Keratinocyte (primary cell): ENCODE results near the gene PTGDS. TPM values are rescaled to one million over a fixed set of nuclear protein-coding genes. Genes with fewer than 3 reads are reported as not detected.

Experiments used
- DNase-seq: peaks from one replicate; pipeline ENCODE4 v3.0.0-alpha.2; 2011; ENCODE audit warnings: low read depth, missing footprints, low spot score
- FAIRE-seq: peaks from 2 replicates; lab custom pipeline; 2011; peaks lifted over from hg19 to GRCh38; lab: Jason Lieb, UNC
- H2AFZ ChIP-seq: 2 replicates; pipeline ENCODE4 v1.6.0; 2012; ENCODE audit warnings: low read length, control low read depth, inconsistent platforms; ENCODE audit not compliant: control insufficient read depth
- H3K27ac ChIP-seq: 2 replicates; pipeline ENCODE4 v1.5.1; 2011; ENCODE audit warnings: low read length; ENCODE audit not compliant: control insufficient read depth, insufficient read depth
- H3K27me3 ChIP-seq: 3 replicates; pipeline ENCODE4 v1.6.0; 2011; ENCODE audit warnings: low read length; ENCODE audit not compliant: control insufficient read depth, insufficient read depth; ENCODE audit errors: extremely low read depth
- H3K36me3 ChIP-seq, 2 experiments: 2 replicates in 1 of 2; 3 replicates in 1 of 2; pipeline ENCODE4 v1.5.1; 2011; ENCODE audit warnings: low read length in 2 of 2, mild to moderate bottlenecking in 1 of 2; ENCODE audit not compliant: control insufficient read depth in 2 of 2, insufficient read depth in 2 of 2; ENCODE audit errors: extremely low read depth in 1 of 2
- H3K4me1 ChIP-seq: 3 replicates; pipeline ENCODE4 v1.5.1; 2011; ENCODE audit warnings: low read length; ENCODE audit not compliant: control insufficient read depth, insufficient read depth; ENCODE audit errors: extremely low read depth
- H3K4me2 ChIP-seq: 3 replicates; pipeline ENCODE4 v1.6.0; 2011; ENCODE audit warnings: low read depth, low read length; ENCODE audit not compliant: control insufficient read depth, insufficient read depth; ENCODE audit errors: extremely low read depth
- H3K4me3 ChIP-seq, 3 experiments: fragments of 200-600 bp in 1 of 3; sonication (generic) in 1 of 3; 2 replicates in 2 of 3; 3 replicates in 1 of 3; pipeline ENCODE4 v1.5.1; 2011 to 2016; ENCODE audit warnings: low read length in 3 of 3, mild to moderate bottlenecking in 3 of 3, control low read depth in 2 of 3, inconsistent platforms in 1 of 3, low read depth in 1 of 3, mixed read lengths in 1 of 3, mixed run types in 1 of 3, moderate library complexity in 1 of 3; ENCODE audit not compliant: control insufficient read depth in 2 of 3, insufficient read depth in 2 of 3; ENCODE audit errors: extremely low read depth in 1 of 3
- H3K79me2 ChIP-seq: 2 replicates; pipeline ENCODE4 v1.6.0; 2012; ENCODE audit warnings: low read length; ENCODE audit not compliant: control insufficient read depth, insufficient read depth
- H3K9ac ChIP-seq: 3 replicates; pipeline ENCODE4 v1.6.0; 2011; ENCODE audit warnings: low read length; ENCODE audit not compliant: control insufficient read depth, insufficient read depth; ENCODE audit errors: extremely low read depth
- H3K9me1 ChIP-seq: 3 replicates; pipeline ENCODE4 v1.6.0; 2011; ENCODE audit warnings: low read length; ENCODE audit not compliant: control insufficient read depth, insufficient read depth; ENCODE audit errors: extremely low read depth
- H3K9me3 ChIP-seq: 2 replicates; pipeline ENCODE4 v1.5.1; 2012; ENCODE audit warnings: low read depth, low read length; ENCODE audit not compliant: control insufficient read depth
- H4K20me1 ChIP-seq: 3 replicates; pipeline ENCODE4 v1.6.0; 2011; ENCODE audit warnings: low read length; ENCODE audit not compliant: control insufficient read depth, insufficient read depth; ENCODE audit errors: extremely low read depth
- EZH2 ChIP-seq: IDR thresholded peaks from one replicate; pipeline ENCODE4 v1.6.1; 2012; ENCODE audit warnings: inconsistent platforms, mild to moderate bottlenecking, low read length, moderate library complexity
- dilution Hi-C: fragments of 300-500 bp; cut with MboI; formaldehyde crosslinking; loops from one replicate; pipeline ENCODE4 v1.7.0; 2020; ENCODE audit warnings: low sequenced_read_pairs; ENCODE audit not compliant: extremely low pct_ligation_motif_present
- polyA plus RNA-seq, 5 experiments: library from polyadenylated mRNA; depleted of rRNA in 3 of 5; stranded (reverse) in 3 of 5; stranded (forward) in 1 of 5; unstranded in 1 of 5; fragments of >200 nt; gene quantifications; 1 replicate in 1 of 5; 2 replicates in 3 of 5; 3 replicates in 1 of 5; pipeline versions ENCODE4 v1.2.1 to v1.2.3, GENCODE V29; 2011 to 2012; ENCODE audit warnings: missing spikeins in 2 of 5, low read depth in 1 of 5, low replicate concordance in 1 of 5
- TF ChIP-seq, protein P1 (sequence below), 3 experiments: IDR thresholded peaks in 1 of 3; conservative IDR thresholded peaks in 1 of 3; optimal IDR thresholded peaks in 1 of 3; 2 replicates in 2 of 3; 3 replicates in 1 of 3; pipeline versions ENCODE3 to v1.5.1; 2011; ENCODE audit warnings: low read length in 3 of 3, mild to moderate bottlenecking in 3 of 3, moderate library complexity in 2 of 3, control low read depth in 1 of 3, inconsistent platforms in 1 of 3; ENCODE audit not compliant: insufficient read depth in 2 of 3; ENCODE audit errors: extremely low read depth in 1 of 3

PTGDS gene
- polyA plus RNA-seq, 1 donor (not counting 4 experiments of a cell fraction or from before 2014, with no cell fraction given) = not detected

DNA sequence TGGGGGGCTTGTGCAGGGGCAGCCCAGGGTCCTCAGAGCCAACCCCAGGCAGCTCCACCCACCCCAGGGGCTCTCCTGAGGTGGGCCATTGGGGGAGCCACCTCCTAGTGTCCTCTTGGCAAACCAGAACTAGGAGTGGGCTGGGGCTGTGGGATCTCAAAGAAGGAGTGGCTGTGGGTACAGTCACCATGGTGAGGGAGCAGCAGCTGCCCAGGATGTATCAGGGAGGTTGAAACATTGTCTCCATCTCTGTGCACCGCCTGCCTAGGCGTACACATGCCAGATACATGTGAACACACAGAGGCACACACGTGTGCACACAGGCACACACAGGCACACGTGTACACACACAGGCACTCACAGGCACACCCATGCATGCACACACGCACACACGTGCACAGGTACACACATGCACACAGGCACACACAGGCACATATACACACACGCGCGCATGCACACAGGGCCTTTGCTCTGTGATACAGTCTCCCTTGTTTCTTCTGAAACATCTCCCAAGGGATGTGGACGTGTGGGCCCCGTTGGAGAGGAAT lies 14.5 kb upstream of the PTGDS start:
- Histone ChIP-seq H4K20me1 (no peaks in the 10 kb centered on the region), H3K9ac (no peak overlapping the region), H3K4me1 (peaks cover 8% of the 10 kb centered on the region), H3K9me1 (no peaks in the 10 kb centered on the region), H3K4me2 (no peak overlapping the region), H3K9me3 (no peaks in the 10 kb centered on the region), H3K27me3 (peaks cover 5% of the 10 kb centered on the region), H3K27ac (no peak overlapping the region), H3K79me2 (no peaks in the 10 kb centered on the region), H3K4me3 (no peak overlapping the region), H2AFZ (no peak overlapping the region), H3K36me3 (no peaks in the 10 kb centered on the region)
- dilution Hi-C loops = no loop called here
- FAIRE-seq (no peak), DNase-seq (no peak)
- TF ChIP-seq, protein P1, sequence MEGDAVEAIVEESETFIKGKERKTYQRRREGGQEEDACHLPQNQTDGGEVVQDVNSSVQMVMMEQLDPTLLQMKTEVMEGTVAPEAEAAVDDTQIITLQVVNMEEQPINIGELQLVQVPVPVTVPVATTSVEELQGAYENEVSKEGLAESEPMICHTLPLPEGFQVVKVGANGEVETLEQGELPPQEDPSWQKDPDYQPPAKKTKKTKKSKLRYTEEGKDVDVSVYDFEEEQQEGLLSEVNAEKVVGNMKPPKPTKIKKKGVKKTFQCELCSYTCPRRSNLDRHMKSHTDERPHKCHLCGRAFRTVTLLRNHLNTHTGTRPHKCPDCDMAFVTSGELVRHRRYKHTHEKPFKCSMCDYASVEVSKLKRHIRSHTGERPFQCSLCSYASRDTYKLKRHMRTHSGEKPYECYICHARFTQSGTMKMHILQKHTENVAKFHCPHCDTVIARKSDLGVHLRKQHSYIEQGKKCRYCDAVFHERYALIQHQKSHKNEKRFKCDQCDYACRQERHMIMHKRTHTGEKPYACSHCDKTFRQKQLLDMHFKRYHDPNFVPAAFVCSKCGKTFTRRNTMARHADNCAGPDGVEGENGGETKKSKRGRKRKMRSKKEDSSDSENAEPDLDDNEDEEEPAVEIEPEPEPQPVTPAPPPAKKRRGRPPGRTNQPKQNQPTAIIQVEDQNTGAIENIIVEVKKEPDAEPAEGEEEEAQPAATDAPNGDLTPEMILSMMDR (optimal IDR thresholded peaks at IDR 0.05 in 1 of 3, IDR thresholded peaks at IDR 0.05 in 1 of 3, conservative IDR thresholded peaks at IDR 0.05 in 1 of 3; ENCODE audit: extremely low read depth in 1 of 3, insufficient read depth in 2 of 3, low read length in 3 of 3) = no peak
- TF ChIP-seq EZH2 = no peak

DNA sequence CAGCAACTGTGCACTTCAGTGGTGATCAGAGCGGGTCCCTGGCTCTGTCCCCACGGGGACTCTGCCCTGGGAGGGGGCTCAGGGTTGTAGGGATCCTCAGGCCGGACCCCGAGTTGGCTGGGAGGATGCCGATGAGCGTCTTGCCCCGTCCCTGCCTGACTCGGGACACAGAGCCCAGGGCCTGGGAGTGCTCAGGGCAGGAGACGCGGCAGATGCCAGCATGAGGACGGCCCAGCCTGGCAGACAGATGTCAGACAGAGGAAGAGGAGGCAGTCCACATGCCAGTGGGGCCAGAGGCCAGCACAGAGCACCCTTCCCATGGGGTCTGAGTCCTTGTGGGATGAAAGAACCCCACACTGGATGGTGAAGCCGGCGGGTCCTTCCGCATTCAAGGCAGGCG lies 14.0 kb upstream of the PTGDS start:
- Histone ChIP-seq H3K4me2 (no peak overlapping the region), H3K27ac (no peak overlapping the region), H3K9me3 (no peaks in the 10 kb centered on the region), H3K9ac (no peak overlapping the region), H3K4me3 (no peak overlapping the region), H3K4me1 (peaks cover 8% of the 10 kb centered on the region), H3K27me3 (no peaks in the 10 kb centered on the region), H3K9me1 (no peaks in the 10 kb centered on the region), H2AFZ (no peak overlapping the region), H3K36me3 (no peaks in the 10 kb centered on the region), H4K20me1 (no peaks in the 10 kb centered on the region), H3K79me2 (no peaks in the 10 kb centered on the region)
- TF ChIP-seq, protein P1 (optimal IDR thresholded peaks at IDR 0.05 in 1 of 3, IDR thresholded peaks at IDR 0.05 in 1 of 3, conservative IDR thresholded peaks at IDR 0.05 in 1 of 3; ENCODE audit: extremely low read depth in 1 of 3, insufficient read depth in 2 of 3, low read length in 3 of 3) = no peak
- no peak for TF ChIP-seq EZH2
- dilution Hi-C loops = no loop called here
- no peak for DNase-seq
- no peak for FAIRE-seq
